Endothelial cell of umbilical vein (primary cell): ENCODE measurements around the gene DTWD2. TPM values are rescaled to one million over a fixed set of nuclear protein-coding genes. Genes with fewer than 3 reads are reported as not detected.

Experiments
- BruUV-seq: library from RNA; stranded (reverse); fragments of 400-500 nt; replicated peaks from 2 replicates; lab custom pipeline; 2021; lab: Mats Ljungman, UMichigan
- CTCF ChIA-PET: fragments of 300-600, 350-600 bp; sonication (Branson Sonifier 250); formaldehyde crosslinking; loops from one replicate; lab custom pipeline; 2021; ENCODE audit warnings: antibody characterized with exemption, inconsistent platforms; lab: Charles Lee
- POLR2A ChIA-PET: fragments of 300-600, 350-600 bp; sonication (Branson Sonifier 250); formaldehyde crosslinking; loops from one replicate; lab custom pipeline; 2021; ENCODE audit warnings: antibody characterized with exemption, inconsistent platforms; lab: Charles Lee
- DNase-seq: peaks from one replicate; pipeline ENCODE4 v3.0.0-alpha.2; 2011; ENCODE audit warnings: low read depth, low spot score
- FAIRE-seq: peaks from 2 replicates; lab custom pipeline; 2011; peaks lifted over from hg19 to GRCh38; lab: Jason Lieb, UNC
- H2AFZ ChIP-seq: 2 replicates; pipeline ENCODE4 v1.6.0; 2012; ENCODE audit warnings: low read depth, low read length, control low read depth, inconsistent platforms
- H3K27ac ChIP-seq: 2 replicates; pipeline ENCODE4 v1.5.1; 2011; ENCODE audit warnings: low read depth, mild to moderate bottlenecking, control low read depth, low read length, moderate library complexity; ENCODE audit not compliant: insufficient read depth
- H3K27me3 ChIP-seq, 2 experiments: 2 replicates each; pipeline versions ENCODE4 v1.6.0 to v1.6.1; 2011; ENCODE audit warnings: low read length in 2 of 2, mixed read lengths in 1 of 2; ENCODE audit not compliant: control insufficient read depth in 2 of 2, insufficient read depth in 2 of 2
- H3K36me3 ChIP-seq, 2 experiments: 2 replicates in 1 of 2; 3 replicates in 1 of 2; pipeline ENCODE4 v1.5.1; 2011; ENCODE audit warnings: low read length in 2 of 2, mild to moderate bottlenecking in 1 of 2, moderate library complexity in 1 of 2; ENCODE audit not compliant: control insufficient read depth in 2 of 2, insufficient read depth in 2 of 2; ENCODE audit errors: extremely low read depth in 1 of 2
- H3K4me1 ChIP-seq: 3 replicates; pipeline ENCODE4 v1.5.1; 2011; ENCODE audit warnings: mild to moderate bottlenecking, low read length; ENCODE audit not compliant: control insufficient read depth, insufficient read depth; ENCODE audit errors: extremely low read depth
- H3K4me2 ChIP-seq: 2 replicates; pipeline ENCODE4 v1.6.1; 2011; ENCODE audit warnings: low read length, control low read depth, mixed read lengths; ENCODE audit not compliant: insufficient read depth
- H3K4me3 ChIP-seq, 3 experiments: fragments of 200-600 bp in 1 of 3; sonication (generic), shearing (Covaris generic) in 1 of 3; replicated peaks in 1 of 3; 2 replicates each; pipeline ENCODE4 v1.5.1; 2011 to 2016; ENCODE audit warnings: control low read depth in 3 of 3, low read length in 3 of 3, mild to moderate bottlenecking in 2 of 3, inconsistent platforms in 1 of 3, low read depth in 1 of 3, moderate library complexity in 1 of 3; ENCODE audit not compliant: insufficient read depth in 1 of 3
- H3K79me2 ChIP-seq: 2 replicates; pipeline ENCODE4 v1.6.0; 2012; ENCODE audit warnings: low read length, inconsistent platforms; ENCODE audit not compliant: control insufficient read depth, insufficient read depth
- H3K9ac ChIP-seq: replicated peaks from 2 replicates; pipeline ENCODE3; 2011; ENCODE audit warnings: low read length, control low read depth; ENCODE audit not compliant: insufficient read depth; ENCODE audit errors: extremely low read depth
- H3K9me1 ChIP-seq: replicated peaks from 3 replicates; pipeline ENCODE4 v1.6.0; 2011; ENCODE audit warnings: mild to moderate bottlenecking, low read length; ENCODE audit not compliant: control insufficient read depth, insufficient read depth; ENCODE audit errors: extremely low read depth
- H3K9me3 ChIP-seq: replicated peaks from 2 replicates; pipeline ENCODE4 v1.5.1; 2012; ENCODE audit warnings: low read length, inconsistent platforms; ENCODE audit not compliant: control insufficient read depth, insufficient read depth
- H4K20me1 ChIP-seq: replicated peaks from 2 replicates; pipeline ENCODE3; 2011; ENCODE audit warnings: mild to moderate bottlenecking, low read length; ENCODE audit not compliant: control insufficient read depth, insufficient read depth; ENCODE audit errors: extremely low read depth
- EZH2 ChIP-seq: IDR thresholded peaks from 2 replicates; pipeline ENCODE4 v1.6.1; 2012; ENCODE audit warnings: borderline replicate concordance, low read depth, mild to moderate bottlenecking, moderate library complexity, low read length, inconsistent platforms; ENCODE audit not compliant: severe bottlenecking
- FOS ChIP-seq: IDR thresholded peaks from 2 replicates; pipeline ENCODE4 v1.6.1; 2011; ENCODE audit warnings: mild to moderate bottlenecking, low read length, moderate library complexity, borderline replicate concordance; ENCODE audit not compliant: insufficient read depth
- GATA2 ChIP-seq: IDR thresholded peaks from 2 replicates; pipeline ENCODE4 v1.7.0; 2011; ENCODE audit warnings: low read depth, mild to moderate bottlenecking, moderate library complexity, mixed read lengths, low read length; ENCODE audit not compliant: insufficient read length, insufficient read depth
- JUN ChIP-seq: IDR thresholded peaks from 2 replicates; pipeline ENCODE4 v1.6.1; 2011; ENCODE audit warnings: borderline replicate concordance, low read depth; ENCODE audit not compliant: insufficient read length, insufficient read depth
- MAX ChIP-seq: IDR thresholded peaks from 2 replicates; pipeline ENCODE4 v1.6.1; 2011; ENCODE audit not compliant: insufficient read depth, insufficient read length
- POLR2A ChIP-seq: IDR thresholded peaks from 2 replicates; pipeline ENCODE4 v1.6.1; 2012; ENCODE audit warnings: low read depth, mild to moderate bottlenecking, control low read depth, low read length
- dilution Hi-C: fragments of 300-500 bp; cut with MboI; formaldehyde crosslinking; loops from one replicate; pipeline ENCODE4 v1.15.0; 2019; ENCODE audit warnings: low sequenced_read_pairs; ENCODE audit not compliant: extremely low pct_ligation_motif_present
- intact Hi-C: fragments of 100-400 bp; cut with micrococcal nuclease; formaldehyde crosslinking; loops from one replicate; pipeline ENCODE4 v1.10.0; 2022
- polyA plus RNA-seq, 4 experiments: library from polyadenylated mRNA; depleted of rRNA in 3 of 4; stranded (reverse) in 3 of 4; unstranded in 1 of 4; fragments of >200 nt; gene quantifications; 2 replicates each; pipeline versions ENCODE4 v1.2.1 to v1.2.3, GENCODE V29; 2011 to 2012; ENCODE audit warnings: missing spikeins in 1 of 4
- total RNA-seq: library from RNA; stranded (reverse); gene quantifications from 2 replicates; pipeline ENCODE4 v1.2.3, GENCODE V29; 2021
- TF ChIP-seq, protein P1 (sequence below), 2 donors: IDR thresholded peaks; 1 replicate in 1 of 2; 2 replicates in 1 of 2; pipeline ENCODE4 v1.5.1; 2011; ENCODE audit warnings: low read length in 2 of 2, mild to moderate bottlenecking in 2 of 2, moderate library complexity in 2 of 2, control low read depth in 1 of 2, inconsistent platforms in 1 of 2, low read depth in 1 of 2; ENCODE audit not compliant: insufficient read depth in 1 of 2; ENCODE audit errors: extremely low read depth in 1 of 2

DTWD2 gene
- total and polyA plus RNA-seq, 2 donors (not counting 3 experiments of a cell fraction or from before 2014, with no cell fraction given), result 0.99 to 1.1 TPM

DNA sequence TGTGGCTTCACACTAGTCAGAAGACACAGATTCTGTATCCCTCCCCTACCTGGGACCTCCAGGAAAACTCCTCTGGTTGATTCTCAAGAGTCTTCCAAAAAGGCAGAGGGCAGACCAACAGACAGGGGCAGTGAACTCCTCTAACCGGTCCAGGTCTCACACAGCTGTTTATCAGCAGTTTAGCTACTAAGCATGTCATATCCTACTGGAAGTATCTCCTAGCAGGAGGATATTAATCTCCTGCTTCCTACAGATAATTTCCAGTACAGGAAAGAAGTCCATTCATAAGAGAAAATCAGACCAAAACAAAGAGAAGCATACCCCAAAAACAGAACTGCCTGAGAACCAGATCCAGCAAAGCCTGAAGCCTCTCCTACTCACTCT is 64.3 kb downstream of the DTWD2 start:
- Histone ChIP-seq H3K9ac (no peak overlapping the region), H3K4me1 (no peaks in the 10 kb centered on the region), H3K9me3 (no peaks in the 10 kb centered on the region), H3K4me2 (no peak overlapping the region), H3K79me2 (no peaks in the 10 kb centered on the region), H3K27ac (no peak overlapping the region), H3K27me3 (no peaks in the 10 kb centered on the region), H2AFZ (no peak overlapping the region), H4K20me1 (no peaks in the 10 kb centered on the region), H3K4me3 (no peak overlapping the region), H3K9me1 (no peaks in the 10 kb centered on the region), H3K36me3 (no peaks in the 10 kb centered on the region)
- DNase-seq (peak; percentile 15), FAIRE-seq (no peak)
- intact Hi-C loops (no loop called here), dilution Hi-C loops (no loop called here)
- no TSS peak for BruUV-seq
- ChIA-PET POLR2A (no interaction called here), CTCF (no interaction called here)
- TF ChIP-seq JUN (no peak), POLR2A (no peak), GATA2 (no peak)

GRCh38 chr5:118923295-118924005 is 64.9 kb downstream of the DTWD2 start:
- Histone ChIP-seq H3K4me2 (no peak overlapping the region), H4K20me1 (no peaks in the 10 kb centered on the region), H3K9ac (no peak overlapping the region), H3K9me1 (no peaks in the 10 kb centered on the region), H3K79me2 (no peaks in the 10 kb centered on the region), H3K27me3 (no peaks in the 10 kb centered on the region), H3K4me1 (no peaks in the 10 kb centered on the region), H3K27ac (no peak overlapping the region), H3K36me3 (no peaks in the 10 kb centered on the region), H2AFZ (no peak overlapping the region), H3K9me3 (no peaks in the 10 kb centered on the region), H3K4me3 (no peak overlapping the region)
- ChIA-PET CTCF (no interaction called here), POLR2A (no interaction called here)
- dilution Hi-C loops, result no loop called here
- FAIRE-seq (no peak), DNase-seq (no peak)
- intact Hi-C loops, result no loop called here
- TF ChIP-seq GATA2 (no peak), POLR2A (no peak), MAX (no peak), EZH2 (no peak), FOS (no peak)
- TF ChIP-seq, protein P1, sequence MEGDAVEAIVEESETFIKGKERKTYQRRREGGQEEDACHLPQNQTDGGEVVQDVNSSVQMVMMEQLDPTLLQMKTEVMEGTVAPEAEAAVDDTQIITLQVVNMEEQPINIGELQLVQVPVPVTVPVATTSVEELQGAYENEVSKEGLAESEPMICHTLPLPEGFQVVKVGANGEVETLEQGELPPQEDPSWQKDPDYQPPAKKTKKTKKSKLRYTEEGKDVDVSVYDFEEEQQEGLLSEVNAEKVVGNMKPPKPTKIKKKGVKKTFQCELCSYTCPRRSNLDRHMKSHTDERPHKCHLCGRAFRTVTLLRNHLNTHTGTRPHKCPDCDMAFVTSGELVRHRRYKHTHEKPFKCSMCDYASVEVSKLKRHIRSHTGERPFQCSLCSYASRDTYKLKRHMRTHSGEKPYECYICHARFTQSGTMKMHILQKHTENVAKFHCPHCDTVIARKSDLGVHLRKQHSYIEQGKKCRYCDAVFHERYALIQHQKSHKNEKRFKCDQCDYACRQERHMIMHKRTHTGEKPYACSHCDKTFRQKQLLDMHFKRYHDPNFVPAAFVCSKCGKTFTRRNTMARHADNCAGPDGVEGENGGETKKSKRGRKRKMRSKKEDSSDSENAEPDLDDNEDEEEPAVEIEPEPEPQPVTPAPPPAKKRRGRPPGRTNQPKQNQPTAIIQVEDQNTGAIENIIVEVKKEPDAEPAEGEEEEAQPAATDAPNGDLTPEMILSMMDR (IDR thresholded peaks at IDR 0.05; ENCODE audit: extremely low read depth in 1 of 2, insufficient read depth in 1 of 2, low read depth in 1 of 2, low read length in 2 of 2), result no peak
- BruUV-seq, result no TSS peak
